ENCODE measurements around the gene ASTN2.

The ASTN2 gene

GRCh38 chr9:117114768-117115167 lies 300.1 kb downstream of the ASTN2 start:
- DNase-seq (ENCODE audit: low spot score) = no peak

- no peak for DNase-seq (ENCODE audit: low spot score)
Observed at GRCh38 chr9:117104716-117105495, 310.0 kb downstream of the ASTN2 start.

DNA sequence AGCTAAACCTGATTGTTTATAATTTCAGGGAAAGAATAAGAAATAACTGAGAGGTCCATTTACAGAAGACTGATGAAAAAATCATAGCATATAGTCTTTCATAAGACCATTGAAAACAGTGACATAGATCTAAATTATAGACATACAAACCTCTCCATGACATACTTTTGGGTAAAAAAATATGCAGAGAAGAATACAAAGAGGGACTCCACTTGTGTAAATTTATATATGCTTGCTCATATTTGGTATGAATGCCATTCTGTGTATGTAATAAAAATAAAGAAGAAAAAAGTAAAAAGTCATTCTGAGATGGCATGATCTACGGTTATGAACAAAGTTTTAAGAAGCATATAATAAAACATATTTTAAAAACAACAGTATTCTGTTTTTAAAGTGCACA lies 310.7 kb downstream of the ASTN2 start:
- DNase-seq (ENCODE audit: low spot score) = no peak

GRCh38 chr9:117103438-117104110 lies 311.3 kb downstream of the ASTN2 start:
- DNase-seq (ENCODE audit: low spot score) = no peak

DNA sequence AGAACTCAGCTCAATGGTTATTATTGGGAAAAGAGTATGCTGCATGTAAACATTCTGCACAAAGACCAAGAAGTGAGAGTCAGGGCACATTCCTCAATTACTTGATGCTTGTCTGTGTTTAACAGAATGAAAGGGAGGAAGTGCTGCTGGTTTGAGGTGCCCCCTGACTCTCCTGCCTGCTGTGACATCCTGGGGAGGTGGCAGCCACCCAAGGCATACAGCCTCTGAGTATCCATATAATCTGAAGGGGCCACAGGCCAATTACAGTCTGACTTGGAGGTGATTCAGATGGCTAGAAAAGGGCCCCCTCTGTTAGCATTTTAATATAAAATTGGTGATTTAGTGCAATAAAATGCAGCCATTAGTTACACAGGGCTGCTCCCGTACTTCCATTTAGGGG lies 313.8 kb downstream of the ASTN2 start:
- DNase-seq (ENCODE audit: low spot score) = no peak

- DNase-seq (ENCODE audit: low spot score) = no peak
Observed at GRCh38 chr9:117098331-117098730, 316.5 kb downstream of the ASTN2 start.

GRCh38 chr9:117097761-117098160 lies 317.1 kb downstream of the ASTN2 start:
- DNase-seq (ENCODE audit: low spot score) = no peak

- no peak for DNase-seq (ENCODE audit: low spot score)
Observed at GRCh38 chr9:117096138-117096537, 318.7 kb downstream of the ASTN2 start.

DNA sequence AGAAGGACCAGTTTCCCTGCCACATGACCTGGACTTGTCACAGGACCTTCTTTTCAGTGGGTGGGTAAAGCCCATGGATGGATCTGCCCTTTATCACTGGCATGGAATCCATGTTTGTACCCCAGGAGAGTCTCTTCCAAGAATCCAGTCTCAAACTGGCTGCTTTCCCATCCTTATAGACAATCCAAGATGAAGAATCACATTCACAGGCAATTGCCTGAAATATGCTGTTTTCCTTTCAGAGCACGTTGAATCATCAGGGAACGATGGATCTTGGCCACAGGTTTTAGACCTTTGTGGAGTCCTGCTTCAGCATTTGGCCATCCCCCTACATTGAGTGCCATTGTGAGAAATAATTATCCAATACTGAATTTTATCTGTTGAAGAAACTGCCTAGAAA lies 319.8 kb downstream of the ASTN2 start:
- no peak for DNase-seq (ENCODE audit: low spot score)

GRCh38 chr9:117093891-117094844 lies 320.7 kb downstream of the ASTN2 start:
- no peak for DNase-seq (ENCODE audit: low spot score)

- no peak for DNase-seq (ENCODE audit: low spot score)
Observed at GRCh38 chr9:117092582-117092981, 322.3 kb downstream of the ASTN2 start.

DNA sequence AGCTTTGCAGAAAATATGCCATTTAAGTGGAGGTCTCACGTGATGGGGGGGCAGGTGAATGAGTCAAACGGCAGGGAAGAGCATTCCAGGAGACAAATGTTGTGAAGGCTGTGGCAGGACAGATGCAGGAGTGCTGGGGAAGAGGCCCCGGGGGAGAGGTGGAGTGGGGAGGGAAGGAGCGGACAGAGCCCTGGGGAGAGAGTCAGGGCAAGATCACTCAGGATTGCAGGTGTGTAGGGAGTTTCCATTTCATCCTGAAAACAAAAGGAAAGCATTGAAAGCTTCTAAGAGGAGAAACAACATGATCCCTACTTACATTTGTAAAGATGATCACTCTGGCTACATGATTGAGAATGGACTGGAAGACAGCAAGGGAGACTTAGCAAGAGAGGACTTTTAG lies 323.3 kb downstream of the ASTN2 start:
- no peak for DNase-seq (ENCODE audit: low spot score)

DNA sequence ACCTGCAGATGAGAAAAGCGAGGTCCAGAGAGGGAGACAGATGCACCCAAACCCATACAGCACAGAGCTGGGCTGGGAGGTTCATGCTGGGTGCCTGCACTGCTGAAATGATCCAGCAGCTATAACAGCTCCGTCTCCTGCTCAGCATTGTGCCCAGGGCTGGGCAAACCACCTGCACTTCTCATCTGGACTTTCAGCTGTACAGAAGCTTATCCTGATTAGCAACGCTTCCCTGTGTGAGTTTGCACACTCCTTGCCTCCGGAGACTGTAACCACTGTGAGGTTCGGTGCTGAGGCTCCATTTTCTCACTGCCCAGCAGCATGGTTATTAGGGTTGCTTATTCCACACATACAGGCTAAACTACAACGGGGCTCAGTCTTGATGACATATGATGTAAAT lies 326.1 kb downstream of the ASTN2 start:
- DNase-seq (ENCODE audit: low spot score) = no peak

DNA sequence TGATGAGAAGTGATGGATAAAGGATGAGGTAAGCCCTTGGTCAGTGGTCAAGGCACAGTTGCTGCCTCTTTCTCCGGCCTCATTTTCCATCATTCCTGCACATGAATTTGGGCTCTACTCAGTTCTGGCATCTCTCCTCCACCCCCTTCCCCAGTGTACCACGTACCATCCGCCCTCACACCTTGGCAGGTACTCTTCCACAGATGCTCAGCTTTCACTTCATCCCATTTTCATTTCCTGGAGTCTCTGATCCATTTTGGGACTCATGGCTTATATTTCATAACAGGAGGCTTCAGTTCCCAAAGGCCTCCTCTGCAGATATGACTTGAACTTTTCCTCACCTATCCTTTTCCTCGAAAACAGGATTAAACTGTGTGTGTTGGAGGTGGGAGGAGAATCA lies 326.7 kb downstream of the ASTN2 start:
- no peak for DNase-seq (ENCODE audit: low spot score)

DNA sequence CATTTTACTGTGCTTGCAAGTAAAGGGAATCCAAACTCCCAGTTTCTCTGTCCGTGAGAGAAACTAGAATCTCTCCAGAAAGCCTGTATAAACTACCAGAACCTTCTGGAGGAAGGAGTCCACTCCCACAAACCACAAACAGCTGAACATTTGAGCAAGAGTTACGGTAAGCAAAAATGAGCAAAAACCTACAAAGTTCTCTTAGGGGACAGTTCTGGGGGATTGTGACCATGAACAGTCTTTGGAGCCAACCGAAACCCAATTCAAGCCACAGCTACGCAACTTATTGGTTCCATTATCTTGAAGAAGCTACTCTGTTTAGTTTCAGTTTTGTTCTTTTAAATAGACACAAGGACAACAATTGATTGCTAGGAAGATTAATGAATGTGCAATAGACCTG lies 330.6 kb downstream of the ASTN2 start:
- DNase-seq (ENCODE audit: low spot score) = no peak

GRCh38 chr9:117083559-117083958 lies 331.3 kb downstream of the ASTN2 start:
- no peak for DNase-seq (ENCODE audit: low spot score)

GRCh38 chr9:117081641-117082317 lies 333.1 kb downstream of the ASTN2 start:
- DNase-seq (ENCODE audit: low spot score) = peak; percentile 50

GRCh38 chr9:117080765-117081390 lies 334.0 kb downstream of the ASTN2 start:
- peak; percentile 57 for DNase-seq (ENCODE audit: low spot score)

GRCh38 chr9:117076571-117077290 lies 338.1 kb downstream of the ASTN2 start:
- DNase-seq (ENCODE audit: low spot score) = no peak

GRCh38 chr9:117075636-117076035 lies 339.2 kb downstream of the ASTN2 start:
- no peak for DNase-seq (ENCODE audit: low spot score)
